Lung microvascular endothelial cell (primary cell): ENCODE data around the gene STKLD1. TPM values are rescaled to one million over a fixed set of nuclear protein-coding genes. Genes with fewer than 3 reads are reported as not detected.
"Not testable (repeated sequence)": the region's sequence is repeated elsewhere in the genome, so short reads cannot be mapped to it uniquely, and the experiment has no call there.

Experiments
- DNase-seq, 2 donors: peaks; one replicate each; pipeline versions ENCODE4 v3.0.0 to v3.0.0-alpha.2; 2010; ENCODE audit warnings: low read depth in 2 of 2
- total RNA-seq: library from RNA; depleted of rRNA; stranded (reverse); fragments of >200 nt; gene quantifications from 2 replicates; pipeline ENCODE4 v1.2.1, GENCODE V29; 2014

STKLD1 gene
- total RNA-seq, 1 donor from 2014 or later: 0.60 TPM

DNA sequence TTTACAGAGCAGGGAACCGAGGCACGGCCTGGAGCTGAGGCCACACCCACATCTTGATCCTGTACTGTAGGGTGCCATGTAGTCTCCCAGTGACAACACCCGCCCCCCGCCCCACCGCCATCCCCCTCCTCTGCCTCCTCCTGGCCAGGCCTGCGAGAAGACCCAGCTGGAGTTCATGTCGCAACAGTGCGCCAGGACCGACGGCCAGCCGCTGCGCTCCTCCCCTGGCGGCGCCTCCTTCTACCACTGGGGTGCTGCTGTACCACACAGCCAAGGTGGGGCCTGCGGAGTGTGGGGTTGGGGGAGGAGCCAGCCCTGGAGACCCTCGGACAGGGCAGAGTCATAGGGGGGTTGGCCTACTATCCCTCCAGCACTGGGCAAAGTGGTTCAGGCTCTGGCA, 60.5 kb downstream of the STKLD1 start:
- no peak for DNase-seq

DNA sequence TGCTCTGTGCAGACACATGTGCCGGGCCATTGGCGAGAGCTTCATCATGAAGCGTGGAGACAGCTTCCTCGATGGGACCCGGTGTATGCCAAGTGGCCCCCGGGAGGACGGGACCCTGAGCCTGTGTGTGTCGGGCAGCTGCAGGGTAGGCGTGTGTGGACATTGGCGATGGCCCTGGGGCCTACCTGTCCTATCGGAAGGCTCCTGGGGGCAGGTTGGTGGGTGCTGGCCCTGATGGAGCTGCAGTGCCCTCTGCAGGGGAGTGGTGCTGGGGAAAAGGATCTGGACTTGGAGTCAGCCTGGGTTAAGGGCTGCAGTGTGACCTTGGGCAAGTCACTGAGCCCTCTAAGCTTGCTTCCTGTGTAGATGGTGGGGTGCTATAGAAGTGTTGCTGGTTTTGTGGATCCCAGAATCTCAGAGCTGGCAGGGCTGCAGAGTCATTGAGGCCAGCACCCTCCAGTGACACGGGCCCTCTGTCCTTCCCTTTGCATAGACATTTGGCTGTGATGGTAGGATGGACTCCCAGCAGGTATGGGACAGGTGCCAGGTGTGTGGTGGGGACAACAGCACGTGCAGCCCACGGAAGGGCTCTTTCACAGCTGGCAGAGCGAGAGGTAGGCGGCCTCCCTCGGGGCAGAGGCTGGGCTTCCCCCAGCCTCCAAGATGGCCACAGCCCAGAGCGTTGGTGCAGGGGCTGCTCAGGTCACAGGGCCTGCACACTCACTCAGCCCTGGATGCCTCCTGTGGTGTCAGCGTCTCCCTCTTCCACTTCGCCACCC, 61.8 kb downstream of the STKLD1 start:
- no peak for DNase-seq

DNA sequence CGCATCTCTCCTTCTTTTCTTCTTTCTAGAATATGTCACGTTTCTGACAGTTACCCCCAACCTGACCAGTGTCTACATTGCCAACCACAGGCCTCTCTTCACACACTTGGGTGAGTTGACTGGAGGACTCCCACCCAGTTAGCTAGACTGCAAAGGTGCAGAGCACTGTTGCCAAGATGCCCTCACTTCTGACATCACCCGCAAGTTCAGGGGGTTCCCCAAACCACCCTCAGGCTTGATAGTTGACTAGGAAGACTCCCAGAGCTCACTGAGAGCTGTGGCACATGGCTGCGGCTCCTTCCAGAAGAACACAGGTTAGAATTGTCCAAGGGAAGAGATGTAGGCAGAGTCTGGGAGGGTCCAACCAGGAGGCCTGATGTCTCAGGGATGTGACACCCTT, 63.2 kb downstream of the STKLD1 start:
- DNase-seq: no peak

DNA sequence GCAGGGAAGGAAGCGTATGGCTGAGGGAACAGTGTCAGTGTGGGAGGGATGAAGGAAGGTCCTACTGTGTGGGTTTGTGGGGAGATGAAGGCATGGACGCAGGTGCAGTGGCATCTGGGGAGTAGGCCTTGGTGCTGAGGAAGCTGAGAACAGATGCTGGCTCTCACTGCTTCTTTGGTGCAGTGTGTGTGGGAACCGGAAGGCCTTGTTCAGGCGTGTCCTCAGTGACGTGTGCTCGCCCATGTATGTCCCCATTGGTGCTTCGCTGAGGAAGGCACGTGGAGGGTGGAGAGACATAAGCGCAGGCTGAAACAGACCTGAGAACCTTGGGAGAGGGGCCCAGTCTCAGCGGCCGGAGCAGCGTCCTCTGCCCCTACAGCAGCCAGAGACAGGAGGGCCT, 64.7 kb downstream of the STKLD1 start:
- DNase-seq: no peak

DNA sequence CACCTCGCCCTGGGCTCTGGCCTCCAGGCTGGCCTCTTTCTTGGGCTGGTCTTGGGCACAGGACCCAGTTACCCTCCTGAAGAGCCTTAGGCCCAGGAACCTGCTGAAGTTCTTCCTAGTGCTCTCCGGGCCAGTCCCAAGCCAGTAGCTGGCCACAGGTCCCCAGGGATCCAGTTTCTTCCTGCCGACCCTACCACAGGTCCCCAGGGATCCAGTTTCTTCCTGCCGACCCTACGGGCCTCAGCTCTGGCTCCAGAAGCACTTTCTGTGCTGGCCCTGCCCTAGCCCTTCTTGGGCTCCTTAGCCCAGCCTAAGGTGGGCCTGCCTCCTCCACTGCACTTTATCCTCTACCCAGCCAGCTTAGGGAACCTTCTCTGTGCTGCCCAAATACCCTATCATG, 65.4 kb downstream of the STKLD1 start:
- no peak for DNase-seq

DNA sequence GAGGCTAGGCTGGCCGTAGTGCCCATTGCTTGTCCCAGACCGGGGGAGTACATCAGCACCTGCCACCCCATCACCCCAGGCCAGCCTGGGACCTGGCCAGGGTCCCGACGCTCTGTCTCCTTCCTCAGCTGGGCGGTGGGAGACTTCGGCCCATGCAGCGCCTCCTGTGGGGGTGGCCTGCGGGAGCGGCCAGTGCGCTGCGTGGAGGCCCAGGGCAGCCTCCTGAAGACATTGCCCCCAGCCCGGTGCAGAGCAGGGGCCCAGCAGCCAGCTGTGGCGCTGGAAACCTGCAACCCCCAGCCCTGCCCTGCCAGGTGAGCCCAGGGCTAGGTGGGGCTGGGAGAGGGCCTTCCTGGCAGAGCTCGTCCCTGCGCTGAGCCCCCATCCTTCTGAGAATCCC, 67.1 kb downstream of the STKLD1 start:
- DNase-seq: no peak

DNA sequence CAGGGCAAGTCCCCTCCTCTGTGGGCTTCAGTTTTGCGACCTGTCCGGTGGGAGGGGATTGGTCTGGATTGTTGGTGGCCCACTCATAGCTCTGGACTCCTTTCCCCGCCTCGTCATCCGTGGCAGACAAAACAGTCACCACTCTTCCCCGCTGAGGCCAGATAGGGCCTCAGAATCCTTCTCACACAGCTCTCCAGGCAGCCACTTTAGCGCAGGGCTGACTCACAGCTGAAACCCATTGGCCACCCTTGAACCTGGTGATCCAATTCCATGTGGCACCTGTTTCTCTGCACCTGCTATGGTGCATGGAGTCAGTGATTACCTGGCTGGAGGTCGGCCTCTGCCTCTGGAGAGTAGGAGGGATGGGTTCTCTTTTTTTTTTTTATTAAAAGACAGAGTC, 67.8 kb downstream of the STKLD1 start:
- no peak for DNase-seq

DNA sequence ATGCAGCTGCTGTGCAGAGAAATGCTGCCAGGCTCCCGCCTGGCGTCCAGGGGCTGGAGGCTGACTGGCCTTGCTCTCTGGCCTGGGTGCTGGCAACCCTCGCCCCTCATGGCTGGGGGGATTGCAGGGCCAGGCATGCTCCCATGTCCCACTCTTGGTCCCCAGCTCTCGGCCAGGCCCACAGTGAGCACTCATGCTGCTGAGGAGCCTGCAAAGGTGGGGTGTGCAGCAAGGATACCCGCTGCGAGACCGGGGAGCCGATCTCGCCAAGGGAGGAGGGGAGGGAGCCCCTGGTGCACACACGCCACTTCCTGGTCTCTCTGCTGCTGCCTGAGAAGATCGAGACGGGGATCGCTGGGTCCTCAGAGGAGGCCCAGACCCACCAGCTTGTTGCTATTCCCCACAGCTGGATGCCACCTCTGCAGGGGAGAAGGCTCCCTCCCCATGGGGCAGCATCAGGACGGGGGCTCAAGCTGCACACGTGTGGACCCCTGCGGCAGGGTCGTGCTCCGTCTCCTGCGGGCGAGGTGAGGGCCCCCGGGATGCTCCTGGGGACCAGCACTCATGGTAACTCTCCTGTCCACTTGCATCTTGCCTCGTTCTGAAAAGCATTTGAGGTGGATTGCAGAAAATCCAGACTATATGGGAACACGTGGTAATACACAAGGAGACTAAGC, 69.3 kb downstream of the STKLD1 start:
- DNase-seq: no peak

DNA sequence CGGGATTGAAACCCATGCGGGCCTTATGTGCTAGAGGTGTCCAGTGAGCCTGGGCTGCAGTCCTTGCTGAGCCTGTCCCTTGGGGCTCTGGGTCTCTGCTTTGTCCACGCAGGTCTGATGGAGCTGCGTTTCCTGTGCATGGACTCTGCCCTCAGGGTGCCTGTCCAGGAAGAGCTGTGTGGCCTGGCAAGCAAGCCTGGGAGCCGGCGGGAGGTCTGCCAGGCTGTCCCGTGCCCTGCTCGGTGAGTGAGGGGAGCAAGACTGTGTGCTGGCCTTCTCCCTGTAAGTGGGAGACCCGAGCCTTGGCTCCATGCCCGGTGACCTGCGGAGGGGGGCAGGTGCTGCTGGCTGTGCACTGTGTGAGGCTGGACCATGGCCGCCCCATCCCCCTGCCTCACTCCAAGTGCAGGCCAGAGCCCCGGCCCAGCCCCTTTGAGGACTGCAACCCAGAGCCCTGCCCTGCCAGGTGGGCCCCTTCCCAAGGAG, 72.4 kb downstream of the STKLD1 start:
- no peak for DNase-seq

DNA sequence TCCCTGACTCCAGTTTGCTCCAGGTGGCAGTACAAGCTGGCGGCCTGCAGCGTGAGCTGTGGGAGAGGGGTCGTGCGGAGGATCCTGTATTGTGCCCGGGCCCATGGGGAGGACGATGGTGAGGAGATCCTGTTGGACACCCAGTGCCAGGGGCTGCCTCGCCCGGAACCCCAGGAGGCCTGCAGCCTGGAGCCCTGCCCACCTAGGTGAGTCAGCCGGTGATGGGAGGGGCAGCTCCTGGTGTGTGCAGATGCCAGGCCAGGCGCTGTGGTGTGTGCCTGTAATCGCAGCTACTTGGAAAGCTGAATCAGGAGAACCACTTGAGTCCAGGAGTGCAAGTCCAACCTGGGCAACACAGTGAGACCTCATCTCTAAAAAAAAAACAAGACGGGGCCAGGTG, 73.6 kb downstream of the STKLD1 start:
- no peak for DNase-seq

DNA sequence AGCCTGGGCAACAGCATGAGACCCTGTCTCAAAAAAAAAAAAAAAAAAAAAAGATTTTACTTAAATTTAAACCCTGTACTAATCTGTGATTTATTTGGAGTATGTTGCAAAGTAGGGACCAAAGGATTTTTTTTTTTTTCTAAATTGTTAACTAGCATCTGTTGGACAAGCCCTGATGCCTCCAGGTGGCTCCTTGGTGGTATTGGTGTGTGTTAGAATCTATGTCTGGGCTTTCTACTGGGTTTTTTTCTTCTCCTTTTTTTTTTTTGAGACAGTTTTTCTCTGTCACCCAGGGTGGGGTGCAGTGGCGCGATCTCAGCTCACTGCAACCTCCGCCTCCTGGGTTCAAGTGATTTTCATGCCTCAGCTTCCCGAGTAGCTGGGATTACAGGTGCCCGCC, 75.7 kb downstream of the STKLD1 start:
- not testable (repeated sequence) for DNase-seq

DNA sequence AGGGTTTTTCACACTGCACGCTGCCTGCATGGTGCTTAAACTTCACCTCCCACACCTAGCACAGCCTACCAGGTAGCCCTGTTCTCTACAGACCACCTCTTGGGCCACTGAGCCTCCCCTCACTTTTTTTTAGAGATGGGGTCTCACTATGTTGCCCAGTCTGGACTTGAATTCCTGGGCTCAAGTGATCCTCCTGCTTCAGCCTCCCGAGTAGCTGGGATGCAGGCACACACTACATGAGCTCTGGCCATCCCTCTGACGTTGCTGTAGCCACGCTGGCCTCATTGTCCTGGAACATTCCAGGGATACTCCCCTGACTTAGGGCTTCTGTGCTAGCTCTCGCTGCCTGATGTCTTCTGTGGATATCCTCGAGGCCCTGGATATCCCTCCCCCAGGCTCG, 76.4 kb downstream of the STKLD1 start:
- no peak for DNase-seq

DNA sequence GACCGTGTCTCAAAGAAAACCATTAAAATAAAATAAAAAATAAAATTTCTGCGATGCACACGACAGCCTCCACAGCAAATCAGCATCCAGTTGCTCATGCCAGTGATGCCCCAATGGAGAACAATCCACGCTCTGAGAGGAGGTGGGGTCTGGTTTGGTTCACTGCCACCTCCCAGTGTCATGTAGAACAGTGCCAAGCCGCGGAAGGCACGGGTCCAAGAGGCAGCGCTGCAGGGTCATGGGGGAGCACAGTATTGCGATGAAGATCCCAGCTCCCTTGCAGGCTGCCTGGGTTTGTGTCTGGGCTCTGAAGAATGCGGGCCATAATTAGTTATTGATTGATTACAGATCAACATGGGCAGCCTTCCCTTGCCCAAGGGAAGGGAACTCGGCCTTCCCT, 77.5 kb downstream of the STKLD1 start:
- DNase-seq: no peak

DNA sequence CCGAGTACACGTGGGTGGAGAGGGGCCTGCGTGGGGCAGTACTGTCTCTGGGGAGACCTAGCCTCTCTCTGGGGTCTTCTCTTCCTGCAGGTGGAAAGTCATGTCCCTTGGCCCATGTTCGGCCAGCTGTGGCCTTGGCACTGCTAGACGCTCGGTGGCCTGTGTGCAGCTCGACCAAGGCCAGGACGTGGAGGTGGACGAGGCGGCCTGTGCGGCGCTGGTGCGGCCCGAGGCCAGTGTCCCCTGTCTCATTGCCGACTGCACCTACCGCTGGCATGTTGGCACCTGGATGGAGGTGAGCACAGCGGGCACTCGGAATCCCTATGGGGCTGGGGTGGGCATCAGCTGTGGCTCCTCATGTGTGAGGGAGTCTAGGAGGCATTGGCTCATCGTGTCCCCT, 78.2 kb downstream of the STKLD1 start:
- DNase-seq: no peak

DNA sequence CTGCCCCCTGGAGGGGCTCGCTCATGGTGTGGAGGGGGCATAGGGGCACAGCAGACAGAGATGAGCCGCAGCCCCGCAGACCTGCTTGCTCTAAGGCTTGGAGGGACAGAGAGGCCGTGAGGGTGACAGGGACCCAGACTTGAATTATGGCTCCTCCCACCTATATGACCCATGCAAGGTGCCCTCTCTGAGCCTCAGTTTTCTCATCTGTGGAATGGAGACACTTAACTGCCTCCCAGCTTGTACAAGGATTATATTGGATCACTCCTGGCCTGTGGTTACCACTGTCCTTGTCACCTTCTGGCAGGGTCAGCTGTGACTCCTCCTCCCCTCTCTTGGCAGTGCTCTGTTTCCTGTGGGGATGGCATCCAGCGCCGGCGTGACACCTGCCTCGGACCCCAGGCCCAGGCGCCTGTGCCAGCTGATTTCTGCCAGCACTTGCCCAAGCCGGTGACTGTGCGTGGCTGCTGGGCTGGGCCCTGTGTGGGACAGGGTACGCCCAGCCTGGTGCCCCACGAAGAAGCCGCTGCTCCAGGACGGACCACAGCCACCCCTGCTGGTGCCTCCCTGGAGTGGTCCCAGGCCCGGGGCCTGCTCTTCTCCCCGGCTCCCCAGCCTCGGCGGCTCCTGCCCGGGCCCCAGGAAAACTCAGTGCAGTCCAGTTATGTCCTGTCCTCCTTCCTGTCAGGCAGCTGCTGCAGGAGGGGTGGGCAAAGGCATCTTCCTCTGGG, 78.9 kb downstream of the STKLD1 start:
- no peak for DNase-seq

Other genes with a start within 250 kb of the STKLD1 start
- 19.4 and 27.8 TPM in 2 replicates for gene GBGT1, start 212.5 kb upstream of the STKLD1 start, total RNA-seq
- gene OBP2B, start 167.1 kb upstream of the STKLD1 start, total RNA-seq: not detected in 2 replicates
- gene ABO, start 101.2 kb upstream of the STKLD1 start, total RNA-seq: 0.22 and 0.79 TPM in 2 replicates
- gene SURF6, start 40.2 kb upstream of the STKLD1 start, total RNA-seq: 4.1 and 6.5 TPM in 2 replicates
- gene MED22, start 28.2 kb upstream of the STKLD1 start, total RNA-seq: 10.0 and 11.3 TPM in 2 replicates
- 1,751 and 1,825 TPM in 2 replicates for gene RPL7A, start 28.1 kb upstream of the STKLD1 start, total RNA-seq
- 18.7 and 22.2 TPM in 2 replicates for gene SURF1, start 19.9 kb upstream of the STKLD1 start, total RNA-seq
- 8.9 and 10.5 TPM in 2 replicates for gene SURF2, start 19.8 kb upstream of the STKLD1 start, total RNA-seq
- gene SURF4, start 306 bp upstream of the STKLD1 start, total RNA-seq: 249 and 303 TPM in 2 replicates
- 11.6 and 14.9 TPM in 2 replicates for gene REXO4, start 41.6 kb downstream of the STKLD1 start, total RNA-seq
- gene ADAMTS13, start 46.0 kb downstream of the STKLD1 start, total RNA-seq: 0.44 and 0.60 TPM in 2 replicates
- gene CACFD1, start 83.6 kb downstream of the STKLD1 start, total RNA-seq: 9.2 and 15.9 TPM in 2 replicates
- 12.1 and 21.6 TPM in 2 replicates for gene SLC2A6, start 102.7 kb downstream of the STKLD1 start, total RNA-seq
- gene MYMK, start 148.6 kb downstream of the STKLD1 start, total RNA-seq: not detected in 2 replicates
- gene ADAMTSL2, start 158.3 kb downstream of the STKLD1 start, total RNA-seq: under 0.01 TPM in 2 replicates
- gene FAM163B, start 233.0 kb downstream of the STKLD1 start, total RNA-seq: not detected in 2 replicates